HG03354 (cell line): Measurements from ENCODE around the gene NEK7.

Experiments
- ATAC-seq: cut with Tn5 transposase; IDR thresholded peaks from one replicate; pipeline ENCODE4 v1.9.1; 2021; ENCODE audit warnings: mild to moderate bottlenecking; ENCODE audit not compliant: unreplicated experiment, poor library complexity, severe bottlenecking

Gene NEK7

DNA sequence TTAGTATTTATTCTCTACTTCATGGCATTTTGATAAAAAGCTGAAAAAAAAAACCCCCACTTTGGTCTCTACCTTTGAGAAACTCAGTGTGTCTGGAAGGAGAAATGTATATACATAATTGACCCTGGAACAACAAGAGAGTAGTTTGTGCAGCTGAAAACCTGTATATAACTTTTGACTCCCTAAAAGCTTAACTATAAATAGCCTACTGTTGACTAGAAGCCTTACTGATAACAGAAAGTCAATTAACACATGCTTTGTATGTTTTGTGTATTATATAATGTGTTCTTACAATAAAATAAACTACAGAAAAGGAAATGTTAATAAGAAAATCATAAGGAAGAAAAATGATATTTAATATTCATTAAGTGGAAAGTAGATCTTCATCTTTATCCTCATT, 88.0 kb downstream of the NEK7 start:
- ATAC-seq, result no peak

DNA sequence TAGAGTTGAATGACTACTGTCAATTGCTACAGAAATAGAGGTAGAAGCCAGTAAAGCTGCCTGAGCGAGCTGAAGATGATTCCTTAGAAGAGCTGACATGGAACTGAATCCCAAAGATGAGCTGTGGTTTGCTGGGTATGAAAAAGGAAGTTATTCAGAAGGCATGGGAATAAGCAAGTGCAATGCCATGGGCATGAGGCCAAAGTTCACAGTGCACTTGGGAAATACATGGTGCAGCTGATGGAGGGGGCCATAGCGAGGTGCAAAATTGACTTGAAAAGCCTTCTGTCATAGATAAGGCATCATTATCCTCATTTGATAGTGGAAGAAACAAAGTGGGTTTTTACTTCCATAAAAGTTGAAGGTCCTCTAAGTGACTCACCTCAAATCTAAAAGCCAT, 88.6 kb downstream of the NEK7 start:
- no peak for ATAC-seq

DNA sequence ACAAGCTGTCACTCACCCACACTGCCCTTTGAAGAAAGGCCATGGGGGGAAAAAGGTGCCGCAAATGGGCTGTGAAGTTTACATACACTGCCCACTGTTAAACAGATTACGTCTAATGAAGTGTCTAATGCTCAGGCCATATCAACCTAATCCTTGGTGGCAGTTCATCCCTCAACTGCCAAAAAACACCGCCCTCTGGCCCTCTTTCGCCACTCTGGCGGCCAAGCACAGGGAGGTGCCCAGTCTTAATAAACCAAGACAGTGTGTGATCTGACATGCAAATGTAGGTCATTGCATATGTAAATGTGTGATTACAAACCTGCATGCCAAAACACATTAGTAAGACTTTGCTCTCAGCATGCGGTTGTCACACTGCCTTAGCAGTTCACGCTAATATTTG, 89.5 kb downstream of the NEK7 start:
- no peak for ATAC-seq

DNA sequence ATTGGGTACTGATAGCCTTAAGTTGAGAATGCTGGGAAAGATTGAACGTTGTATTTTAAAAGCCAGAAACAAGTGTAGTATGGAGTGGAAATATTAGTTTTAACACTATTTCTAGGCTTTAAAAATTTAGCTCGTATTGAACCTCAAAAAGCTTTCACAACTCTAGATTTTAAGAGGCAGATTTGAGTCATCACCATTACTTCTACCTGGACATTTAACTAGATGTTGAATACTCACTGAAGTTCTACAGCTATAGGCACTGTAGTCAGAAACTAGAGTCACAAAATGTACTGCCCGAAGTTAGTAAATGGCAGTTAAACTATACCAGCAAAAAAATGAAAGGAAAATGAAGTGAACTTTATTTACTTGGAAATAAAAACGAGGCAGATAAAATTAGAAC, 96.5 kb downstream of the NEK7 start:
- peak; percentile 79 for ATAC-seq

DNA sequence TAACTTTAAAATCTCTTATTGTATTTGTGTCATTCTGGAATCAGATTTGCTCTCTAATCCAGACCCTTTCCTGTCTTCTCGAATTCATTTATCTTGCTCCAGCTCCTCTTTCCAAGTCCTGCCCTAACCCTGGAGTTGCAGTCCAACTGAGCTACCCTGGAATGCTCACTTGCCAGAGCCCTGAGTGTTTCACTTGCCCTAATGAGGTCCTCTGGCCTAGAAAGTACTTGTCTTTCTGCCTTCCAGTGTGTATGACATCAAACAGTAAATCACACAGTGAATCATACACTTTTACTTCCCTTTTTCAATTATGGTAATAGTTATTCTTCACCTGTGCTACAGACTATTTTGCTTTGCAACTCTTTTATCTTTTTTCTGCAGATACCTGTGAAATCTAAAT, 96.9 kb downstream of the NEK7 start:
- peak; percentile 98 for ATAC-seq

DNA sequence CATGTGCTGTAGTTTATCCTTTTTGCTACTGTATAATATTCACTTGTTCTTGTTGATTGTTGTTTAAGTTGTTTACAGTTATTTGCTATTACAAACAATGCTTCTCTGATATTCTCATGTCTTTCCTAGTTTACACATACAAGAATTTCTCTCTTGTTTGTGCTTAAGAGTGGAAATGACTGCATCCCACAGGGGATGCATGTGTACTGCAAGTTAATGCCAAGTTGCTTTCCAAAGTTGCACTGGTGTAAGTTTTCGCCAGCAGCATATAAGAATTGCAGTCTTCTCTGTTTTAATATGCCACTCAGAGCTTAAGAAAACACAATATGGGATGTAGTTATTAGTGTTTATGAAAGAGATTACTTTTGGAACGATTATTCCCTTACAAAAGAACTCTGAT, 97.7 kb downstream of the NEK7 start:
- ATAC-seq, result no peak

DNA sequence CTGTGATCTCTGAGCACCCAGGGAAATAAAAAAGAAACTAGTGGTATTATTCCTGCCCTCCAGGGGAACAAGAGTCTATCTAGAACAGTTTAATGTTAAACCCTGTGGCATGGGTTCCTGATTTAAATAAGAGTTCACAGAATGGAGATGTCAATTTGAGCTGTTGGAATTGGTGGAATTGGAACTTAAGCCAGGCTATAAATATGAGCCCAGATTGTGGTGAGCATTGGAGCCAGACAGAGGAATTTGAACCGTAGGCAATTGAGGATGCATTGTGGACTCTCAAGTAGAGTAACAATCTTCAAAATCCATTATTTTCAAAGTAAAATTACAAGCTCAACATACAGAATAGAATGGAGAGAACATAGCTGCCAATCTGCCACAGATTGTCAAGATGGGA, 98.2 kb downstream of the NEK7 start:
- no peak for ATAC-seq

DNA sequence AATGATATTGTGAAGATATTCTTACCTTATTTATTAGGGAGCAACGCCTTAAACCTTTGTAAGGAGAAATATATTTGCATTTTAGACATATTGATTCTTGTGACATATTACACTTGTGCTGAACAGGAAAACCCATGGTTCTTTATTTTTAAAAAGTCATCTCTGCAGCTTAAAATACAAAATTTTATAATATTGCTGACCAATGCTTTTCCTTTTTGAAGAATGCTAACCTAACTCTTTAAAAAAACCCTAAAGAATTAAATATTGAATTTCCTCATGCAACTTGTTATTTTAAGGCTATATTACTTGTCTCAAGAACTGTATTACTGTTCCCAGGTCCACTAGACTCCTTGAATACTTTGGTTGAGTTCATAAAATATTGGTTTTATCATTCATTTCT, 99.0 kb downstream of the NEK7 start:
- no peak for ATAC-seq

DNA sequence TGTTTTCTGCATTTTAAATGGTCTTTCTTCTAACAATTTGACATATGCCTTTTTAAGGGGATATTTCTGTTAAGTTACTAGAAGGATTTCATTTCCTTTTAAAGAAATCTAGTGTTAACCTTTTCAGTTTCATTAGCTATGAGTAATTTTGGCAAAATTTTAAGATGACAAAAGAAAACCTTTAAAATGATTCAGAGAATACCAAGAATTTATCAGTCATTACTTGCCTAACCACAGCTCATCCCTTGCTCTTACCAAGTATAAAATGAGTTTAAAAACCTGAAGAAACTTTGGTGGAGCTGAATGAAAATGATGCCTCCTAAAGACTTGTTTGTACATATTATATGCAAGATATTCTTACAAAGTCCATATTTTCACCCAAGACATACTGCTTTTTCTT, 101.7 kb downstream of the NEK7 start:
- peak; percentile 50 for ATAC-seq

DNA sequence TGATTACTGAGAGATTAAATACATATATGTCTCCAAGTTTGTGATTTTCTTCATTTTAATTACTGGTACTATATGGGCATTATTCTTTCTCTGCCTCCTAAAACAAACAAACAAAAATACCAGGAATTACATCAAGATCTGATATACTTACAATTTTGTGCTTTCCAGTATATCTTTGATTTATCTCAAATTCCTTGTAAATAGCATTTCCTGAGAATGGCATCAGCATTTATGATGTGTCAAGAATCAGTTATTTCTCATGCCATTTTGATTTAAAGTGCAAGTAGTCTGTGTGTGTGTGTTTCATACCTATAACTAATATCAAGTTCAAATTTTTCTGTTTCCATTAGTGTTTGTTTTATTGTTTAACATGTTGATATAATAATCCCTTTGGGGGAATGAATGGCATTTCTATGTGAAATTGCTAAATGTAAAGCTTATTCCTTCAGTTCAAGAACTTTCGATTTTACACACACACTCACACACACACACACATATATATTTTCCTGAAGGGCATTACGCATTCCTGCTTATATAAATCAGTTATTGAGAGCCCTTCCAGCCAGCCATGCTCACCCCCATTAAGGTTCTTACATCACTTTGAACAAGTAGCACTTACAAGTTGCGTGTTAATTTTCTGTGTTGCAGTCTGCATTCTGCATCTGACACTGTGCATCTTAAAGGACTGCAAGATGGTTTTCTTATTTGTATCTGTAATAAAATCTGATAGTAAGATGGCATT, 102.7 kb downstream of the NEK7 start:
- ATAC-seq, result no peak

DNA sequence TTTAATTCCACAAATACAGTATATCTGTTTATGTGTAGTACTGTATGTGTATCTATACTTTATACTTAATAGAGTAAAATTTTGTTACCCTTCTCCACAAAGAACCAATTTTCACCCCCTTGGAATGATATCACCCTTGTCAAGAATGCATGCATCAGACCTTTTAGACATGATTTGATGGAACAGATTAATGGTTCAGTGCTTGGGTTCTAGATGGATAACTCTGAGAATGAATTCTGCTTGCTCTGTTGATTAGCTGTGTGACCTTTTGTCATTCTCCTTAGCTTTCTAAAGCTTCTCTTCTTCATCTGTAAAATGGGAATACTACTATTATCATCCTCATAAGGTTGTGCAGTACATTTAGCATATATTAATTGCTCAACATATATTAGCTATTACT, 105.1 kb downstream of the NEK7 start:
- ATAC-seq, result no peak

DNA sequence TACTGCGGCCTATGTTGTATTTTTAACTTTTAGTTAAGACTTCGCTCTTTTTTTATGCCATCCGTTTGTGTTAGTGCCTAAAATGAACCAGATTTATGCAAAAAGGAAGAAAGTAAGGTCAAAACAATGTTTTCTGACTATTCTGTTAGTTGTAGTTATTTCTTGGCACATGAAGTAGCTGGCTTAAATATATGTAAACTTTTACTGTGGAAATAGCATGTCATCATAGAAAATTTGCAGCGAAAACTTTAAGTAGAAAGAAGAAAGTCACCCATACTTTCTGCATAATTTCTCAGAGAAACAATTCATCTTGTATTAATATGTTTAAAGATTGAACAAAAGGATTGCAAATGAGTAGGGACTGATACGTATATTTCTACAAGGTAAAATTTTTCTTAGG, 106.4 kb downstream of the NEK7 start:
- no peak for ATAC-seq

DNA sequence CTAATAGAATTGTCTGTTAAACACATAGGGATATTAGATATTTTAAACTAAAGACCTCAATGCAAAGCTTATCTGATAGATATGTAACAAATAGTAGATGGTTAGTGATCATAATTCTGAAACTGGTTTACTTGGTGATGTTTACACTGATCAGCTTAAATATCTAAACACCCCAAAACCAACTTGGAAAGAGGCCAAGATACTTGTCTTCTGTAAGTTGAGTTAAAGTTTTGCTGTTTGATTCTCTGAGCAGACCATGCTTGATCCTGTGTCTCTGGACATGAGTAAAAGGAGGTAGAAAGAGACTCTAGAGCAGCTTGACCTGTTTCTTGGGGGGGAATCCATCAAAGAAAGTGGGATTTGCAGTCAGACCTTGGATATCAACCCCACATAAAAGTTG, 107.5 kb downstream of the NEK7 start:
- ATAC-seq, result no peak

DNA sequence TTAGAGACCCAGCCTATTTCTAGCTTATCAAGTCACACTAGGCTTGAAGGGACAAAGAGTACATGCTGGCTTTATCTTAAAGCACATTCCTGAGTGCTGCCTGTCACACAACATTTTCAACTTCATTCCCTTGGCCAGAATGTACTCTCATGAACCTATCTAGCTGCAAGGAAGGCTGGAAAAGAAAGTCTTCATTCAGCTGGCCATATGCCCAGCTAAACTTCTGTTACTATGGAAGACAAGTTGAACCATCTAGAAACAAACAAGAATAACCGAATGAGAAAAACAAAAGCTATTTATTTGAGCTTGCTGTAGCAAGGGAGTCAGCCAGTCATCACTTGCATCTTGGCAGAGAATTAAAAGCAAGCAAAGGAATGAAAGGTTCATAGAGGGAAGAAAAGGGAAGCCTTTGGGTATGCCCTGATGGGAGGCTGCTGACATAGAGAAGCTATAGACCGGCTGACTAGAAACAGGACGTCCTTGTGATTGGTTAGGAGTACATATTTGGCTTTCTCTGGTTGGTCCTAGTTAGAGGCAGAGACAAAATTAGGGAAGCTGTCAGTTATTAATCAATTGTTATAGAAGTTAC, 108.4 kb downstream of the NEK7 start:
- ATAC-seq, result peak; percentile 68

DNA sequence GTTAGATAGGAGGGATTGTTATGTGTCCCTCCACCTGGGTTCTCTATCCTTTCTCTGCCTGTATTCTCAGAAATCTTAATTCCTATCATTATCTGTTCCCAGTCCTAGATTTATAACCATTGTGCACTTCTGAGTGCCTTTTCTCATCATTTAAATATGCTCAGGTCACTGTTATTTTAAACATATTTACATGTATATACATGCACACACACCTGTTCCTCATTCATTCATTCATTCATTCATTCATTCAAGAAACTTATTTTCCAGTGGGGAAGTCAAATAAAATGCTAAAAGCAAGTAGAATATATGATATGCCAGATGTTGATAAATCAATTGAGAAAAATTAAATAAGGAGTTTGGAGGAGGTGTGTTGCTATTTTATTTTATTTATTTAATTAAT, 110.3 kb downstream of the NEK7 start:
- ATAC-seq, result no peak

DNA sequence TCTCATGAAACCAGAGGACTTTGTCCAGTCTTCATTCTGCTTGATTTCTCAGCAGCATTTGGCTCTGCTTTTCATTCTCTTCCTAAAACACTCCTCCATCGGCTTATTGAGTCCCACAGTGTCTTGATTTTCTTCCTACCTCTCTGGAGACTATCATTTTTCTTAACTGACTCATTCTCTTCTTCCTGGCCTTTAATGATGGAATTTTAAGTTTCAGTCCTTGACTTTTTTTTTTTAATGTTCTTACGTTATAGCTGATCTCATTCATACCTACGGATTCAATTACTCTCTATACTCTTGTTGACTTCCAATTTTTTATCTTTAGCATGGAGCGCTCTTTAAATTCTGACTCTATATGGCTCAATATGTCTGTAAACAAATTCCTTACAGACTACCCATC, 111.1 kb downstream of the NEK7 start:
- ATAC-seq, result no peak

DNA sequence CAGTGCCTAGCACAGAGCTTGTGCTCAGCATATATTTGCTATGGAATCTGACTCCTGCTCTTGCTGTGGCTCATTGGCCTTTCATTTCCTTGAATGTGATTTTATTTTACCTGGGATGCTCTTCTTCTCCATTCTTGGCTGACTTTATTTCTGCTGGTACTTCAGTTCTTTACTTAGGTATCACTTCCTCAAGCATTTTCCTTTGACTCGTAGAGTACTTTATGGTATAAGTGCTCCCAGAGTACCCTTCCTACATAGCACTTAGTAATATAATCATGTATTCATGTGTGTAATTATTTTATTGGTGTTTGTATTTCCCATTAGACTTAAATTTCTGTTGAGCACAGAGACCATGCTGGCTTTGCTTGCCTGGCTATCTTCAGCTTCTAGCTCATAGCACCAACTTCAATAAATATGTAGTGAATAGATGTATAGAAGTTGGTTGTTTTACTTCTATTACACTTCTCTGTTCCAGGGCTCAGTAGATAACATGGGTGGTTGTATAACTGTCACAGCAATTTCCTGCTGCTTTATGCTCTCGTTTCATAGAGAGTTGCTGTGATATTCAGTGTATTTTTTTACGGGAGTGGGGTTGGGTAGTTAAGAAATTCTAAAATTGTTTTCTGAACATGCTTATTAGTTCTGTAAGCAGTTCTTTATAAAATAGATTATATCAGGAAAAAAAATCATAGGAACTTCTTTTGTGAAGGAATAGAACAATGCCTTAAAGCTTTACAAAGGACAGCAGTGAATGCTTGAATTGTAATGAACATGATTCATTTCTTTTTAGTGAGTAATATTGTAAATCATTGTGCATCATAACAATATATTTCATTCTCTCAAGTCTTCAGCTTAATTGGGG, 112.2 kb downstream of the NEK7 start:
- no peak for ATAC-seq

DNA sequence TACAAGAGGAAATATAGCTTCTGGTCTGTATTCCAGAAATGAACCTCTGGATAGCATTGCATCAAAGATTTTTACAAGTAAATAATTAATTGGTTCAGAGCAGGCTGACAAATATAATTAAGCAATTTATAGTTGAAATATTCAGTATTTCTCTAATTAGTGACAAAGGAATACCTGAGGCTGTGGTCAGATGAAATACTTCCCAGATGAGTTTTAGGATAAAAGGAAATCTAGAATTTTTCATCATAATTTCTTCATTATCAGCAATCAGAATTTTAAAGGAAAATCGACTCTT, 112.8 kb downstream of the NEK7 start:
- no peak for ATAC-seq

DNA sequence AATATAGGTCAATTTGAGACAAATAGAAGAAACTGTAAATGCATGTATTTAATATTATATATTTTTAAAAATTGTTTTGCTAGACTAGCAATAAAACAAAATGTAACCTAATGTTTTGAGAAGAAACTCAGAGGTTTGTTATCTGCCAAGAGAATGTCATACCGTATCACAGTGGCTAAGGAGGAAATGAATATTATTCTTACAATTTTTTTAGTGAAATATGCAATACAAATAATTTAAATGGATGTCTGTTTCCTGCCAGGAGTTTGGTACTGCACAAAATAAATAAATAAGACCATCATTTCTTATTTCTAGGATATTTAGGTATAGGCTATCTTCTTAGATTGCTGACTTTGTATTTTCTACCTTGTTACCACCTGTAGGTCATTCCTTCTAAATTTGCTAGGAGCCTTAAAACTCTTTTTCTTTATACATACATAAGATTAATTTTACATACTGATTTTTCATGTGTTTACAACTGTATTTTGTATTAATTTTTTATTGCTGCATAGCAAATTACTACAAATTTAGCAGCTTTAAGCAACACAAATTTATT, 113.6 kb downstream of the NEK7 start:
- ATAC-seq, result no peak

DNA sequence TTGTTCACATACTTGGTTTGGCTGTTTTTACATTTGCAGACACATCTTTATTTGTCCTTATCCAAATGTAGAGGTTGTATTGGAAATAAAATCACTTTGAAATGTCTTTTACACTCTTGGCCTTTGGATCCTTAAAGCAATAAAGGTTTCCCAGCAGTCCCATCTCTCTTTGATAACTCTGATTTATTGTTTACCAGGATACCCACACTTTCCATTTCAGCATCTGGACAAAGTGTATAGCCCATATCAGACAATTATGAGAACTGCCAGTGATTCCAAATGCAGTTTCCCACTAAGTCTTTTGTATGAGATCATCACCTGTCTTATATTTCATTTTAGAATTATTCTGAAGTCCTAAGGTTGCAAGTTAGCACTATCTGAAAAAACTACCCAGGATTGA, 114.7 kb downstream of the NEK7 start:
- no peak for ATAC-seq

DNA sequence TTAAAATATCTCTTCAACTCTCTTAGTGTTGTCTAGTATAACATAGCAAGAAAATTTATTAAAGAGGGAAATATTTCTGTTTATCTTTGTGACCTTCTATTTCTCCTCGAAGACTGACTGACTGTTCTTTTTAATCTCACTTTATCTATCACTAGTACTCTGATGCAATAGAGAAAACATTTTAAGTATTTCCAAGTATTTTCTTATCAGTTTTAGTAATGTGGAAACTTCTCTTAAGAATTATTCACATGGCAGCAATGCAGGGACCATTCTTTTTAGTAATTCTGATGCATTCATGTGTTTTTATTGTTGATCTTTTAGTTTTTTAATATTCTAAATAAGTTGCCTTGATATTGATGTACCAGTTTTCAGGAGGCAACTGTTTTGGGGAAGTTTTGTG, 115.7 kb downstream of the NEK7 start:
- no peak for ATAC-seq
